Measurements from ENCODE around the gene DYNLT2.

GRCh38 chr6:169766232-169766631 lies 14.9 kb upstream of the DYNLT2 start:
- TF ChIP-seq CTCF (IDR thresholded peaks at IDR 0.05) (no peak), POLR2A (IDR thresholded peaks at IDR 0.05) (no peak)

All from prostate gland (tissue), 2 donors.